ENCODE data around the gene KDM6A.

DNA sequence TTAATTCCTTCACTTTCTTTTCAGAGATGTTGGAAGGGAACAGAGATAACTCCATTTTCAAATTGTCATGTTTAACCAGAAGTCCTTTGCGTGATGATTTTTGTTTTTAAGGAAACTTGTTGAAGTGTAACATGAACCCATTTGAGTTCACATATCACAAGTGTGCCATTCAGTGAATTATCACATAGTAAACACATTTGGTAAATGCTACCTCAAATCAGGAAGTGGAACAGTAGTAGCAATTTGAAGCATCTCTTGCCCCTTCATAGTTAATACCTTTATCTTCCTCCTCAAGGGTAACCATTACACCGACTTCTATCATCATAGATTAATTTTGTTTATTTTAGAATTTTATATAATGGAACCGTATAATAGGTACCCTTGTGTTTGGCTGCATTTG lies 35.8 kb downstream of the KDM6A start:
- TF ChIP-seq EZH2 (IDR thresholded peaks at IDR 0.05; ENCODE audit: borderline replicate concordance, low read length) = no peak
- TF ChIP-seq, protein P1, sequence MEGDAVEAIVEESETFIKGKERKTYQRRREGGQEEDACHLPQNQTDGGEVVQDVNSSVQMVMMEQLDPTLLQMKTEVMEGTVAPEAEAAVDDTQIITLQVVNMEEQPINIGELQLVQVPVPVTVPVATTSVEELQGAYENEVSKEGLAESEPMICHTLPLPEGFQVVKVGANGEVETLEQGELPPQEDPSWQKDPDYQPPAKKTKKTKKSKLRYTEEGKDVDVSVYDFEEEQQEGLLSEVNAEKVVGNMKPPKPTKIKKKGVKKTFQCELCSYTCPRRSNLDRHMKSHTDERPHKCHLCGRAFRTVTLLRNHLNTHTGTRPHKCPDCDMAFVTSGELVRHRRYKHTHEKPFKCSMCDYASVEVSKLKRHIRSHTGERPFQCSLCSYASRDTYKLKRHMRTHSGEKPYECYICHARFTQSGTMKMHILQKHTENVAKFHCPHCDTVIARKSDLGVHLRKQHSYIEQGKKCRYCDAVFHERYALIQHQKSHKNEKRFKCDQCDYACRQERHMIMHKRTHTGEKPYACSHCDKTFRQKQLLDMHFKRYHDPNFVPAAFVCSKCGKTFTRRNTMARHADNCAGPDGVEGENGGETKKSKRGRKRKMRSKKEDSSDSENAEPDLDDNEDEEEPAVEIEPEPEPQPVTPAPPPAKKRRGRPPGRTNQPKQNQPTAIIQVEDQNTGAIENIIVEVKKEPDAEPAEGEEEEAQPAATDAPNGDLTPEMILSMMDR (conservative IDR thresholded peaks at IDR 0.05 in 1 of 2, IDR thresholded peaks at IDR 0.05 in 1 of 2; ENCODE audit: extremely low read depth in 1 of 2, insufficient read depth in 1 of 2, low read depth in 1 of 2, low read length in 2 of 2) = no peak

All from mammary epithelial cell (primary cell).